ENCODE data around the gene OPALIN.

The OPALIN gene

DNA sequence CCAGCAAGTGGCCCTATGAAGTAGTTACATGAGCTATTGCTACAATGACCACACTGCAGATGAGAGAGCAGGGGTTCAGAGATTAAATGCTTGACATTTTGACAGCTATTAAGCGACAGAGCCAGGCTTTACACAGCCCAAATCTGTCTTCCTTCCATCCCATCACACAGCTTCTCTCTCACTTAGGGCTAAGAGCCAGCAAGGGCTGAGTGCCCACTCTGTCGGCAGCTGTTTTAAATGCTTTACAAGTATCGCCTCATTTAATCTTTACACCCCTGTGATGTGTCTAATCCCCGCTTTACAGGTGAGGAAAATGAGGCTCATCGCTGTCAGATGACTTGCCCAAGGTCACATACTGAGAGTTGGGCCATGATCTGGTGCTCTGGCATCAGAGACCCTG is 15.2 kb upstream of the OPALIN start:
- no peak for DNase-seq (ENCODE audit: low spot score)

DNA sequence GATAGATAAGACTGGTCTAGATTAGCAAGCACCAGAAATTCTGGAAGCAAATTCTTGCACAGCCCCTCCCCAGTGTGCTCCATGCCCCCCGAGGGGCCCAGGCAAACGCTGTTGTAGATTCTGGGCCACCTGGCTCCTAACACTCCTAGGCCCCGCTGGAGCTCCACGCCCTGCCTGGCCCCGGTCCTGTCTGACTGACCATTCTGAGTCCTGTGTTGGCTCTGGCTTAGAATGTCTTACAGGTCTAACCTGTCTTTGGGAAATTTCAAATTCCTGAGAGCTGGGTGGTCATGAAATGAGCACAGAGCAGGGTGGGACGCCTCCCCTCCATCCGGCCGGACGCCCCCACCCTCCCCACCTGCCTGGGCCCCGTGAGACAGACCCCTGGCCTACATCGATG is 12.6 kb upstream of the OPALIN start:
- no peak for DNase-seq (ENCODE audit: low spot score)

DNA sequence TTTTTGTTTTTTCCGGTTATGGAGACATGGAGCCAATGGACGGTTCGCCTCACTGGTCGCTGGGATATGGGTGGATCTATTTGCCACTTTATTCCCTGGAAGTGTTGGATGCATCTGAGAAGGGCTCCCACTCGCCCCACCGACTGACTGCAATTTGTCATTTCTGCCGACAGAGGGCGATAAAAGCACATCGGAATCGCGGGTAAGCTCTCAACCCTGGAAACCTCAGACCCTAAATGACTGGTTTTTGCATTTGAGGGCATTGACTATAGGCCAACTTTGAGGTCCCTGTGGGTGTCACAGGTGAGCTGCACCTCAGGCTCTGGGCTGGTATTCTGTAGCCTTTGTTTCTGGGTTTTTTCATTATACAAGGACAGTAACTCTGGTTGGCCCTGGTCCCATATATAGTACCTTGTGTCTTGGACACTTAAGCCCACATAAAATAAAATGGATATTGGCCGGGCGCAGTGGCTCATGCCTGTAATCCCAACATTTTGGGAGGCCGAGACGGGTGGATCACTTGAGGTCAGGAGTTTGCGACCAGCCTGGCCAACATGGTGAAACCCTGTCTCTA is 11.9 kb upstream of the OPALIN start:
- DNase-seq (ENCODE audit: low spot score), result peak; percentile 38

DNA sequence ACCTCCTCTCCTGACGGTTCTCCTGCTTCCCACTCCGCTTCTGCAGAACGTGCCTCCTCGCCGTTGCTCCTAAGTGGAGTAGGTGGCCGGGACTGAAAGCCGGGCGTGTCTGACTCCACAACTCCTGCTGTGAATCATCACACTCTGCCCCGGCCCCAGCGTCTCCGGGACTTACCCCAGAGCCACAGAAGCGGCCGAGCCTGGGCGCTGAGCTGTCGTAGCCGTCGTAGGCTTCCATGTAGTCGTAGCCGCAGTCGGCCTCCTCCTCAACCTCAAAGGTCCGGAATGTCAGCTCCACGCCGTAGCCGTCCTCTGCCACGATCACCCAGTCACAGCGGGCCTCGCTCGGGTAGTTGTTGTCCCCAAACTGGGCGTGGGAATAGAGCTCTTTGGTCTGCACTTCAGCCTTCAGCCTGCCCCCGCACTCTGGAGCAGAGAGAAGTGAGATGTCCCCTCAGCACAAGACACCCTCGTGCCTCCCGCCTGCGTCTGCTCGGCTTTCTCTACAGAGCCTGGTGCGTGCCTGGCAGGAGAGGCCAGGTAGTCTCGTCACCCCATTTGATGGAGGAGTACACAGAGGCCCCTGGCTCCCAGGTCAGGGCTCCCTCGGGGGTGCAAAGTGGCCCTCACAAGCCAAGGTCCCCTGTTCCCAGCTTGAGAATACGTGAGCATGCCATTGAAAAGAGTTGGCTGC is 11.2 kb upstream of the OPALIN start:
- DNase-seq (ENCODE audit: low spot score), result no peak

DNA sequence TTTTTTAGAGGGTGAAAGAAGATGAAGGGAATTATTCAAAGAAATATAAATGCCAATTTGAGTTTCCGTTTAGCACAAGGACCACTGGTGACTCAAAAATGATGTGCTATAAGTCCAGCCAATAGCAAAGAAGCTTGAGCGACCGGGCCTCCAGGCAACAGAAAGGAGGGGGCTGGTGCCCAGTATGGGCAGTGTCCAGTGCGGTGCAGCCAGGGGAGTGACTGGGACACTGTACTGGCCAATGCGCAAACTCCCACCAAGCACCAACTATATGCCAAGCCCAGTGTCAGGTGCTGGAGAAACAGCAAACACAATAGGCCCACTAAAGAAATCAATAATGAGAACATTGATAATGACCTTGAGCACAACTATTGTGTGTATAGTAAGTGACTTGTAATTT is 10.2 kb upstream of the OPALIN start:
- no peak for DNase-seq (ENCODE audit: low spot score)

DNA sequence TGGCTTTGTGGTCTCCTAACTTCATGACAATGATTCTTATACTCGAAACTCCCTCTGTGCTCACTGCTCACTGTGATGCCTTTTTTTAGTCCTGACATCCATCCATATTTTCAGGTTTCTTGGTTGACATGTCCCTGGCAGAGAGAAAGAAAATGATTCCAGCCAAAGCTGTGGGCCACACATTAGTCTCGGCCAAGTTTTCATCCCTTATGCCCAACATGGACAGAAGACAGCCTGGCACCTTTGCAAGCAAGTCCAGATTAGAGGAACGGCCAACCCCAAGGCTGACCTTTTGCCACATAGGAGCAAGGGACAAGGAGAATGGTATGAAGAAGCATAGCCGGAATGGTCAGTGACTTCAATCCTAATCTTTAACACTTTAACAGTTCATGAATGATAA is 8.7 kb upstream of the OPALIN start:
- no peak for DNase-seq (ENCODE audit: low spot score)

DNA sequence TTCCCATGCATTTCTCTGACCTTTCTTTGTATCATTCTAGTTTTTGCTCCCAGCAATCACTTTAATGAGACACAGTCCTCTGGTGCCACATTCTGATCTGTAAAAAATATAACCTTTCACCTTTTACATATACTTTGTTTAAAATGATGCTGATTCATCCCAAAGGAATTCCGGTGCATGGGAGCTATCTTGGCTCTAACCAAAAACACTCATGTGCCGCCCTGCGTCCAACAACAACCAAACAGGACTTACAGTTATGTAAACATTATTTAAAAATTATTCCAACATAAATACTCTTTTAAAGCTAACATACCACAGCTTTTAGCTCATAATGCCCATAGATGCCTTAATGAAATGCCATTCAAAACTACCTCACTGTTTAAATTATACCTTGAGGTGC is 7.7 kb upstream of the OPALIN start:
- no peak for DNase-seq (ENCODE audit: low spot score)

DNA sequence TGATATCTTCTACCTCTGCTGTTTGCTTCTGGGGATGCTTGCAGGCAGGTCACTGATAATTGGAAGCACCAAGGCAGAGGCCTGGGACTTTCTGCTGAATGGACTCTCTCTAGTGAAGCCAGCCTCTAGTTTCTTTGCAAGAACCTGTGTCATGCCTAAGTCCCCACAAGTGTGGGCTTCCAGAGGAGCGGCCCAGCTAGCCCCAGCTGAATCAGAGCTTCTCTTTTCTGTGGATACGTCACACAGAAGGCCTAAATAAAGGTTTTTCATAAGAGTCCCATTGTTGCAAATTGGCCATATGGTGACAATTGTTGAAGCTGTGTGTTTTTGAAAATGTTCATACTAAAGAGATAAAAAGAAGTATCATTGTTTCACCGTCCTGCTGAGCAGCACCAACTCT is 6.8 kb upstream of the OPALIN start:
- DNase-seq (ENCODE audit: low spot score), result no peak

DNA sequence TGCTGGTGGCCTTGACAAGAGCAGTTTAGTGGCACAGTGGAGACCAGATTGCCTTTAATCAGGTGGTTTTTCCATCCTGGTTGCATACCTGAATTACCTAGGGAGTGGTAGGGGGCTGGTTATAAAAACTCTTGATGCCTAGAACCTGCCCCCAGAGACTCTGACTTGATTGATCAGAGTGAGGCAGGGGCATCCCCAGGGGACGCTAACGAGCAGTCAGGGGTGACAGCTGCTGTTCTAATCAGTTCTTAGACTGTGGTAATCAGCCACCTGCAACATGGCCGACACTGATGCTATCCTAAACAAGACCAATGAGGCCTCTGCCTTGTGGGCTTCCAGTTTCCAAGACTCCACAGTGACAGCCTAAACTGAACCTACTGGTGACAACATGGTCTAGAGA is 2.0 kb upstream of the OPALIN start:
- DNase-seq (ENCODE audit: low spot score), result no peak

DNA sequence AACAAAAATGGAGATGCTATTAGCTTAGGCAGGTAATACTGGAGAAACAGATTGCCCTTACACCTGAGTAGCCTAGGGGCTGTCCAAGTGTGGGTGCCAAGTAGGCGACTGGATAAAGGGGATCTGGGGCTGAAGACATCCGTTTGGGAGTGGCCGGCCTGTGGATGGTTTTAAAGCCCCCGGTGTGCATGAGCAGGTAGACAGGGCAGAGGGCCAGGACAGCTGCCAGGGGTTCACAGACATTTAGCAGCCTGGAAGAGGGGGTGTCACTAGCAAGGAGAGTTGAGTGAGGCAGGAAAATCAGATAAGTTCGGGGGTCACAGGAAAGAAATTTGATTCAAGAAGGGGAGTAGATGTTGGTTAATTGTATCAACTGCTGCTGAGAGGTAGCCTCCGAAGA is 1.5 kb upstream of the OPALIN start:
- DNase-seq (ENCODE audit: low spot score), result no peak

DNA sequence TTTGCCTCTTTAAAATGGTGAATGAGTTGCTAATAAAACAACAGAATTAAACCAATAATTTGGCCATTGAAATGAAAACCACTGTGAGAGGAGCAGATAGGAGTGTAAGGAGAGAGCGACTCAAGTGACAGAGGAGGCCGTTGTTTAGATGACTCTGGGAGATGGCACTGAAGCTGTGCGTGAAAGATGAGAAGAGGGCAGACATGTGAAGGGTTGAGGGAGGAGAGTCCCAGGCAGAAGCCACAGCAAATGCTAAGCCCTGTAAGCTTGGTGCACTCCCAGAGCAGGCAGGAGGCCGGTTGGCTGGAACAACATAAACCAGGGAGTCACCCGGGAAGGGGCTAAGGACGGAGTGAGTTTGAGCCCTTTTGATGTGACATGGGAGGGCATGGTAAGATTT is 814 bp upstream of the OPALIN start:
- DNase-seq (ENCODE audit: low spot score), result no peak

DNA sequence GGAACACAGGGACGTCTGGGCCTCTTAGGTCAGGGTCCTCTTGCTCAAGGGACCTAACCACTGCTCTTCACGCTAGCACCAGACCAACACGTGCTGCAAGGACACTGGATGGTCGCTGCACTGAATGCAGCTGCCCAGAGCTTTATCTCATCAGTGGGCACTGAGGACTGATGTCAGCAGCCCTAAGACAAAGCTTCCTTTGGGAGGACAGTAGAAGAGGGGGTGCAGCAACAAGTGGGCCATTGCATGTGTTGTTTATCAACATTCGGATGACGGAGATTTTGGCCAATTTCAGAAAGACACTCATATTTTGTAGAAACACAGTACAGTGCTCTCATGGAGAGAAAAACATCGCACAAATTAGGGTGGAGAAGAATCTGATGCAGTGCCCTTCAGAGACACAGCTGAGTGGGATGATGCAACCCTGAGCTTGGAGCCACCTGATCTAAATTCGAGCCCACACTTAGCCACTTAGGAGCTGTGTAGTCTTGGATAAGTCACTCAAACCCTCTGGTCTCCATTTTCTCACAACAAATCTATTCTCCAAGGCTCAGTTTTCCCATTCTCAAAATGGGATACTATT is 1.7 kb downstream of the OPALIN start:
- no peak for DNase-seq (ENCODE audit: low spot score)

DNA sequence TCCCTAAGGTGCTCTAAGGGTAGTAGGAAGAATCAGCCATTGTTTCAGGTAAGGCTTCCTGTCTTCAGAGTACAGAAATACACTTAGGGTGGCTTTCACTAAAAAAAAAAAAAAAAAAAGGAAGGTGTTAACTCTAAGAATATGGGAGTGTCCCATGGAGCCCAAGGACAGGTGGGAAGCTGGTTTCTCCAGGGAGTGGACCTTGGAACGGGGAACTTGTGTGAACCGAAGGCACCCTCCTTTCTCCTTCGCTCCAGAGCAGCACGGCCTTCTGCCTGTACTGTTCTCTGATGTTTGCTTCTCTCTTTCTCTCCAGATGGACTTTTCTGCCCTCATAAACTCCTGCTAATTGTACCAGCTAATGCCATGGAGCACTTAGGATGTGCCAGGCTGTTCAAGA is 6.2 kb downstream of the OPALIN start:
- no peak for DNase-seq (ENCODE audit: low spot score)

DNA sequence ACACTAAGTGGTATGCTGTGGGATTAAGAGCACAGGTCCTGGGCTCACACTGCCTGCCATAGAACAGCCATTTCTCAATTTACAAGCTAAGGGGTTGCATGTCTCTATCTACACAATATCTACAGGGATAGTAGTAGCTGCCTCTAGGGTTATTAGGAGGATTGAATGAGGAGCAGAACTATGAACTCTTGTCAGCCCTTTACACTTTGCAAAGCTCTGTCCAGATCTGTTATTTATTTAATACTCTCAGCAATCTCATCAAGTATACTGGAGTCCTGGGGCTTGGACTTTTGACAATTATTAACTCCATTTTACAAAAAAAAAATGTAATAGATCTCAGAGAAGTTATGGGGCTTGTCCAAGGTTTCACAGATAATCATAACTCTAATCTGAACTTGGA is 6.8 kb downstream of the OPALIN start:
- no peak for DNase-seq (ENCODE audit: low spot score)

DNA sequence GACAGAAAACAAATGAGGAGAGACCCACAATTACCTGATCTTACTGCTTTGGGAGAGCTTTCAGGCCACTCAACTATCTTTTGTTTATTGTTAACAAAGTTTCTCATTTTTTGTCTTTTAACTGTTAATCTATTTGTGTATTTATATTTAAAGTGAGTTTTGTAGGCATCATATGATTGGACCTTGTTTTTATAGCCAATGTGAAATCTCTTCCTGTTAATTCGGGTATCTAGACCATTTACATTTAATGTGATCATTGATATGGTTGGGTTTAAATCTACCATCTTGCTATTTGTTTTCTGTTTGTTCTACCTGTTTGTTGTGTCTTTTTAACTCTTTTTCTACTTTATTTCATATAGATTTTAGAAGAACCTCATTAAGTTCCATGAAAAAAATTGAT is 12.5 kb downstream of the OPALIN start:
- no peak for DNase-seq (ENCODE audit: low spot score)

DNA sequence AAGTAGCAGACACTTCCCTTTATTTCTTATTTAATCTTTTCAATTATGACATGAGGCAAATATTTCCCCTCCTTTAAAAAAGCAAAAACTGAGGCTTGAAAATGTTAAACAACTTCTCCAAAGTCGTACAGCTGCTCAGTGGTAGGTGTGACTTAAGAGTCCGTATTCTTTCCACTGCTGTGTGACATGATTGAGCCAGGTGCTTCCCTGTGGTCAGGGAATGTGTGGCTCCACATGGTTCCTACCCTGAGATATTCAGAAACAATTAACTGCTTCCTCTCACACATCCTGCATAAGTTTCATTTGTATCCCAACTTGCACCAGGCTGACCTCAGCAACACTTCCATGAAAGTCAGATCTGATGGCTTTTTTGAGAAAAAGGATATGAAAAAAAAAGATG is 13.6 kb downstream of the OPALIN start:
- DNase-seq (ENCODE audit: low spot score), result no peak

DNA sequence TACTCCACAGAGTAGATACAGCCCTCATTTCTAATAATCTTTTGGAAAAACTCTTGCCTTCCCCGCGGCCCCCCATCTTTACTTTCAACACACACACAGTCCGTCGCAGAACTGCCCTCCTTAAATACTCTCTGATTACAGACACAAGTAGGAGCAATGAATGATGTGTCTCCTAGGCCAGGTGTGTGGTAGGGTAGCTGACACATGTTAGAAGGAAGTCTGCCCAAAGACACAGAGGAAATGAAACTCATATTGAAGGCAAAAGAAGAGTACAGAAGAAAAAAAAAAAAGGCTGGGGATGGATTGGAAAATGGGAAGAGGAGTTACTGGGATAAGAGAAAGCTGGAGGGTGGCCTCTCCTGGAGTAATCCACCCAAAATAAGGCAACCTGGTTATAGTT is 14.6 kb downstream of the OPALIN start:
- DNase-seq (ENCODE audit: low spot score), result no peak

DNA sequence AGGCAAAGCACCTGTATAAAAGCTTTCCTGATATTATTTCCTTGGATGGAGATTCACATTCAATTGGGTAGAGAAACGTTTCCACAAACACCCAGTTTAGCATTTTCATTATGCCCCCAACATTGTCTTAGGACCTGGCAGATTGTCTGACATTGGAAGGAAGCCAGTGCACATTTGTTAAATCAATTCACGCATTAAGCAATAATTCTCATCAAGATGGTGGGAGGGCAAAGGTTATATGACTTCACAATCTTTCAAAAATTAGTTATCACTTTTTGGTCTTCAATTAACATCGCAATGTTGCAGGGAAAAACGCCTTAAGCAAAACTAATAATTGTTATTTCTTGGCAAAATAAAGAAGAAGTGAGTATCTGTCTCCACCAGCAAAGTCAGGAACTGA is 16.4 kb downstream of the OPALIN start:
- DNase-seq (ENCODE audit: low spot score), result no peak

DNA sequence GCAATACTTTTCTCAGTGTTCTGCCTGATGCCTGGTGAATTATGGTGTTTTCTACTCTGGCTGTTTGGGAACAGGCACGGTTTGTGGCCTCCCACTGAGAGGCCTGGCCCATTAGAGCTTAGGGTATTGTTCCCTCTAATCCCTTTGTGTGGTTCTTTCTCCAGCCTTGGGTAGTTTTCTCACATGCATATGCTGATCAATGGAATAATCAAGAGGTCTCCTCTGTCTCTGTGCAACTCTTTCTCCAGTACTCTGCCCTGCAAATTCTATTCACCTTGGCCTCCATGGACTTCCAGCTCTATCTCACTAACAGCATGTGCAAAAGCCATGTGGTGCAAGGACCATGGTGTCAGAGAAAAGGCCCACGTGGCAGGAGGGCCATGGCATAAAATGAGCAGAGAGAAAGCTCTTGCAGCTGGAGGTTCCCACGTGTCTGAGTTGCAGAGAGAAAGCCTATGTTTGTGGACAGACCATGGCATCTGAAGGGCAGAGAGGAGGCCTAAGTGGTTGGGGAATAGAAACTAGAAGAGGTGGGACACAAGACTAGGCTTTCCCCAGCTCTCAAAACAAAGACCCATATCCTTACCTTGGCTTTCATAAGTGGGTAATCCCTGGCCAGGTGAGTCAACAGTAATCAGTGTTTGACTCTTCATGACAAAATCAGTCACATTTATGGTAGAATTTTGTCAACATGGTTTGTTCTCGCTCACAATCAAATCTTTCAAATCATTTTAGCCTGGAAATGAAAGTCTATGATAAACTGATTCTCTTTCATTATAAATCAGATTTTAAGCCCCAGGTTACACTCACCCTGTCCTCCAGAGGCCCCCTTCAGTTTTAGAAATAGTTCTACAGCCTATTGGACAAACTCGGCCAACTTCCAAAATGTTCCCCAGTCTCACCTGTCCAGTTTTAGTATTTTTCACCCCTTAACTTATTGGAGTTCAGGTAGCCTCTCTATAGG is 17.3 kb downstream of the OPALIN start:
- DNase-seq (ENCODE audit: low spot score), result no peak

DNA sequence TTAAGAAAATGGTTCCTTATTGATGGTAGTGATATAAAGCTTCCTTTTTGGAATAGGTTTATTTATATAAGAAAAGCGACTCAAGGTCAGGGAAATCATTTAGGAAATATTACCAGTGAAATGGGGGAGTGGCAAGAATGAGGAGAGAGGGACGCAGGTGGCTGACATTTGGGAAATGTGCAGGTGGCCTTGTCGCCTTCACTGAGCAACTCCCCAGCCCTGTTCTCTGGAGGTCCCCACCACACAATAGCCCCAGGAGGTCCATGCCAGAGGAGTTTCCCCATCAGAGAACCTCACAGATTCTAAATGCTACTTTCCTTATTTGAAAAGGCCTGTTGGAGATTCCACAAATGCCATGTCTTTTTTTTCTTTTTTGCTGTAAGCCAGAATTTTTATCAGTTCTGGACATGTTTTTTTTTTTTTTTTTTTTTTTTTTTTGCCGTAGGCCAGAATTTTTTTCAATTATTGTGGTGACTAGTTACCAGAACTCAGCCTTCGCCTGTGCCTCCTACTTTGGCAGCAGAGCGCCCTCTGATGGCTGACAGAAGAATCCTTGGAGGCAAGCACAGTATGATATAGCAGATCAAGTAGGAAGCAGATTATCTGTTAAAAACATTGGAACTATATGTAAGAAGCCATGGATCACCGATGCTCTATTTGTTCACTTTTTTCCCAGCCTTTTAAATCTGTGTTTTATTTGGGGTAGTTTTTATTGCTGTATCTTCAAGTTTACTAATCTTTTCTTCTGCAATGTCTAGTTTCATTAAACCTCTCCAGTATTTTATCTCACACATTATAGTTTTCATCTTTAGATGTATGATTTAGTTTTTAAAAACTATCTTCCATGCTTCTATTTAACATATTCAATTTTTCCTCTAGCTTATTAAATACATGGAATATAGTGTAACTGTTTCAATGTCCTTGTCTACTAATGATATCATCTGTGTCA is 18.6 kb downstream of the OPALIN start:
- peak; percentile 45 for DNase-seq (ENCODE audit: low spot score)

DNA sequence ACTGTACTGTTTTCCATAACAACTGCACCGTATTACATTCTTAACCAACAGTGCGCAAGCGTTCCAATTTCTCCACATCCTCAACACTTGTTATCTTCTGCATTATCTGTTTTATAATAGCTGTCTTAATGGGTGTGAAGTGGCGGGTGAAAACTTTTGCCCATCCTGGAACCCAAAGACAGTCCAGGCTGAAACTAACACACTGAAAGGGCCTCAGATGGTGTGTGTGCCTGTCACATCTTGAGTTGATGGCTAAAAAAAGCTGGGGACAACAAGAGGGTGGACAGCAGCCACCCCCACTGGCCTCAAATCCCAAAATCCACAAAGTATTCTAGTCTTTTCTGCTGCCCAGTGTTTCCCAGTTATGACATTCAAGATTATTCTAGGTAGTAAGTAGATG is 19.4 kb downstream of the OPALIN start:
- no peak for DNase-seq (ENCODE audit: low spot score)
